Calu3 (cell line): ENCODE measurements around the gene GABPB1. TPM values are rescaled to one million over a fixed set of nuclear protein-coding genes. Genes with fewer than 3 reads are reported as not detected.

ENCODE experiments used
- BruUV-seq: library from RNA; stranded (reverse); fragments of 400-500 nt; replicated peaks from 2 replicates; lab custom pipeline; 2021; lab: Mats Ljungman, UMichigan
- CTCF ChIA-PET: fragments of 300-600 bp; sonication (Branson Sonifier 250); formaldehyde crosslinking; loops from one replicate; lab custom pipeline; 2022; ENCODE audit warnings: antibody characterized with exemption; lab: Charles Lee
- DNase-seq: peaks from one replicate; pipeline ENCODE4 v3.0.0; 2022
- H3K27ac Mint-ChIP-seq: one replicate; pipeline ENCODE4 v1.8.0; 2022; ENCODE audit warnings: mixed read lengths; ENCODE audit not compliant: unreplicated experiment
- H3K27me3 Mint-ChIP-seq: one replicate; pipeline ENCODE4 v1.8.0; 2022; ENCODE audit warnings: mixed read lengths; ENCODE audit not compliant: unreplicated experiment
- H3K36me3 Mint-ChIP-seq: one replicate; pipeline ENCODE4 v1.8.0; 2022; ENCODE audit warnings: mild to moderate bottlenecking, moderate library complexity, mixed read lengths; ENCODE audit not compliant: insufficient read depth, unreplicated experiment
- H3K4me1 Mint-ChIP-seq: one replicate; pipeline ENCODE4 v1.8.0; 2022; ENCODE audit warnings: mild to moderate bottlenecking, low read depth, mixed read lengths; ENCODE audit not compliant: unreplicated experiment
- H3K4me3 Mint-ChIP-seq: one replicate; pipeline ENCODE4 v1.8.0; 2022; ENCODE audit warnings: mild to moderate bottlenecking, low read depth, moderate library complexity, mixed read lengths; ENCODE audit not compliant: unreplicated experiment
- H3K9me3 Mint-ChIP-seq: one replicate; pipeline ENCODE4 v1.8.0; 2022; ENCODE audit warnings: low read depth, mixed read lengths; ENCODE audit not compliant: unreplicated experiment
- intact Hi-C: fragments of 100-400 bp; cut with micrococcal nuclease; formaldehyde crosslinking; loops from one replicate; pipeline ENCODE4 v1.10.0; 2022; ENCODE audit not compliant: unreplicated experiment
- total RNA-seq: library from RNA; stranded (reverse); gene quantifications from 2 replicates; pipeline ENCODE4 v1.2.3, GENCODE V29; 2022
- TF ChIP-seq, protein P1 (sequence below): fragments of 200-600 bp; IDR thresholded peaks from one replicate; pipeline ENCODE4 v1.8.0; 2022; ENCODE audit warnings: antibody characterized with exemption; ENCODE audit not compliant: unreplicated experiment

Gene GABPB1
- total RNA-seq, 1 experiment from 2014 or later: 33.0 TPM

DNA sequence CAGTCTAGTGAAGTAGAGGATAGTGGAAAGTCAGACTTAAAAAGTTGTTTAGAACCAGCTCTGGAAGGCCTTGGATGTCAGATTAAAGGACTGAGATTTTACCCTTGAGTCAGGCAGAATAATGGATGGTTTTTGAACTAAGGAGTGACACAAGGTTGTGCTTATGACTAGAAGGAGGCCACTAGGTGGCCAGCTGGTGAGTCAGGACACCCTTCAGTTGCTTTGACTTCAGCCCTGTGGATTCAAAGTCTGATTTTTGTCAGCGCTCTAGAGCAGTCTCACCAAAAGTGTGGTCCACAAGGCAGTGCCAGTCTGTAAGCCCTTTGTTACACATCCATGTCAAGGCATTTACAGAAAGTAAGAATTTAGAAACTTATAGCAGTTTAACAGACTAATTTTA, 3.8 kb upstream of the GABPB1 start:
- H3K4me3 Mint-ChIP-seq: no peak overlapping the region
- peak; percentile 36 for DNase-seq
- H3K27me3 Mint-ChIP-seq: no peaks in the 10 kb centered on the region
- CTCF ChIA-PET: no interaction called here
- intact Hi-C loops: loop anchor here (10.0 kb wide), 1 partner anchor 546 kb away; the partner anchor contains the start of gene AP4E1
- TF ChIP-seq, protein P1, sequence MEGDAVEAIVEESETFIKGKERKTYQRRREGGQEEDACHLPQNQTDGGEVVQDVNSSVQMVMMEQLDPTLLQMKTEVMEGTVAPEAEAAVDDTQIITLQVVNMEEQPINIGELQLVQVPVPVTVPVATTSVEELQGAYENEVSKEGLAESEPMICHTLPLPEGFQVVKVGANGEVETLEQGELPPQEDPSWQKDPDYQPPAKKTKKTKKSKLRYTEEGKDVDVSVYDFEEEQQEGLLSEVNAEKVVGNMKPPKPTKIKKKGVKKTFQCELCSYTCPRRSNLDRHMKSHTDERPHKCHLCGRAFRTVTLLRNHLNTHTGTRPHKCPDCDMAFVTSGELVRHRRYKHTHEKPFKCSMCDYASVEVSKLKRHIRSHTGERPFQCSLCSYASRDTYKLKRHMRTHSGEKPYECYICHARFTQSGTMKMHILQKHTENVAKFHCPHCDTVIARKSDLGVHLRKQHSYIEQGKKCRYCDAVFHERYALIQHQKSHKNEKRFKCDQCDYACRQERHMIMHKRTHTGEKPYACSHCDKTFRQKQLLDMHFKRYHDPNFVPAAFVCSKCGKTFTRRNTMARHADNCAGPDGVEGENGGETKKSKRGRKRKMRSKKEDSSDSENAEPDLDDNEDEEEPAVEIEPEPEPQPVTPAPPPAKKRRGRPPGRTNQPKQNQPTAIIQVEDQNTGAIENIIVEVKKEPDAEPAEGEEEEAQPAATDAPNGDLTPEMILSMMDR: peak; percentile 41
- no peak overlapping the region for H3K27ac Mint-ChIP-seq
- H3K36me3 Mint-ChIP-seq: peaks cover 52% of the 10 kb centered on the region
- BruUV-seq: no TSS peak
- no peaks in the 10 kb centered on the region for H3K9me3 Mint-ChIP-seq
- H3K4me1 Mint-ChIP-seq: peaks cover 20% of the 10 kb centered on the region

DNA sequence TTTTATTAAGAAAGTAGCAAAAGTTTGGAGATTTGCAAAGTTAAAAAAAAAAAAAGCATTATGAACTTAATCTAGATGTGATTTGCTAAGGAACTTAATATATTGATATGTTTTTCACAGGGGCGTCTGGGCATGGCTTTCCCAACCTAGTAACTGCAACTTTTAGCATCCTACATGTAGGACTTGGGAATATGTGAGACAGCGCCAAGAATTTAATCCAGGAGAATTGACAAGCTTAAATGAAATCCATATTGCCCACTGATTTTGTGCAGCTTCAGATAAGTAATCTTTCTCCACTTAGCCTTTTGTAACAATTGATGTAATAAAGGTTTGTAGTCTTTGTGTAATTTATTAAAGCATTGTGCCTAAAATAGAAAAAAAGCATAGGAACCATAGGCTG, 982 bp upstream of the GABPB1 start:
- Mint-ChIP-seq H3K4me3 (peak overlapping the region; percentile 71), H3K36me3 (peaks cover 56% of the 10 kb centered on the region), H3K27me3 (no peaks in the 10 kb centered on the region), H3K27ac (peak overlapping the region; percentile 64), H3K9me3 (no peaks in the 10 kb centered on the region), H3K4me1 (peaks cover 32% of the 10 kb centered on the region)
- no peak for DNase-seq
- no TSS peak for BruUV-seq
- CTCF ChIA-PET: interaction anchor here (1.6 kb wide), 1 partner anchor 173 kb away, joined by 4 read pairs; the partner anchor contains the start of gene SLC27A2
- intact Hi-C loops: loop anchor here (1.0 to 10.0 kb wide), 2 partner anchors 68 to 549 kb away; partner anchors contain the start of genes AP4E1 and USP8
- TF ChIP-seq, protein P1: no peak

DNA sequence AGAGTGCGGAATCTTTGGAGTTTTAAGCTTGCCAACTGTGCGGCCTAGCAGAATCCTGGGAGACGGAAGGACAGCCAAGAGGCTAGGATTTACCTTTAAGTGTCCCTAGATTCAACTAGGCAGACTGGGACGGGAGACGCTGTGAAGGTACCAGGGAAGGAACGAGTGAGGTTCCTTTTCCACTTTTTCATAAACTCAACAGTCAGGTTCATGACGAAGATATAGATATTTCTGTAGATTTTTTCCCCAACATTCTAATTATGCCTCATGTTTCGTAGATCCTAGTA, 564 bp upstream of the GABPB1 start:
- CTCF ChIA-PET: interaction anchor here (0.5 to 1.6 kb wide), 2 partner anchors 41 to 173 kb away, joined by 3 to 4 read pairs; partner anchors contain the start of gene SLC27A2
- peaks cover 56% of the 10 kb centered on the region for H3K36me3 Mint-ChIP-seq

DNA sequence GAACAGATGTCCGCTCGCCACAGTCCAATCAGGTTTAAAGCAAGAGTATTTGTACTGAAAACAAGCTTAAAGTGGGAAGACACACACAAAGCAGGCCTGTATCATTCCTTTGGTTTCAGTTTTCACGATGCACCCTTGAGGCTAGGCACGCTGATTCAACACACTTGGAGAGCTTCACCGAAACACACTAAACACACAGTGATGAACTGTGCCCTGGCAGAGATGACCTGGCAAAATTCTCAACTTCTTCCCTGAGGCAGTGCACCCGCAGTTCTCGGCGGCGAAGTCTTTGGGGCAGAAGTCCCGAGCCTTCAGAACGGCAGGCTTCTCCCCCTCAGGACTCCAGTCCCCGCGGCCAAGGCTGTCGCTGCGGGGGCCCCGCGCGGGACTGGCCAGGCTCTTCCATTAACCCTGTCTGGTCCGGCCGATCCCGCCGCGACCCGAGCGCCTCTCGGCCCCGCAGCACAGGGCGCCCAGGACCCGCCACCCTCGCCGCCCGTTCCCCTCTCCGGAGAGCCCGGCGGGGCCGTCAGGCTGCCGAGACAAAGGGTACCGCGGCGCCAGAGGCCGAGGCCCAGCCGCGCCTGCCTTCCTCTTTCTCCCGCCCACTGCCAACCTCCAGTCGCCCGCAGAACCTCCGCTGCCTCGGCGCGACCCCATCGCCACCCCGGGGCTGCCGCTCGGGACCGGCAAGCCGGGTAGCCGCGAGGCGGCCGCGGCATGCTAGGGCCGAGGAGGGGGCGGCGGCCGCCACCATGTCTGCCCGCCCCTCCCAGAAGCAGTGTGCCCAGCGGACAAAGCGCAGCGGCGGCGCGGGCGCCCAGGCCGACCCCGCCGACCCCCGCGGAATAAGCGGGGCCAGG, 792 bp downstream of the GABPB1 start:
- TF ChIP-seq, protein P1: no peak
- intact Hi-C loops: loop anchor here (10.0 kb wide), 1 partner anchor 551 kb away; the partner anchor contains the start of gene AP4E1
- Mint-ChIP-seq H3K9me3 (no peaks in the 10 kb centered on the region), H3K4me3 (peak overlapping the region; percentile 71), H3K27me3 (no peaks in the 10 kb centered on the region), H3K36me3 (peaks cover 56% of the 10 kb centered on the region), H3K27ac (peak overlapping the region; percentile 64), H3K4me1 (peaks cover 41% of the 10 kb centered on the region)
- CTCF ChIA-PET: interaction anchor here (0.5 to 1.6 kb wide), 4 partner anchors 14 to 269 kb away, joined by 3 to 4 read pairs (median 3); partner anchors contain the start of gene SLC27A2
- BruUV-seq: no TSS peak
- peak; percentile 51 for DNase-seq

More for the DNA sequence above, 564 bp upstream of the GABPB1 start:
- H3K4me3 Mint-ChIP-seq: peak overlapping the region; percentile 71
- H3K27ac Mint-ChIP-seq: peak overlapping the region; percentile 64
- H3K4me1 Mint-ChIP-seq: peaks cover 36% of the 10 kb centered on the region
- TF ChIP-seq, protein P1: no peak
- H3K9me3 Mint-ChIP-seq: no peaks in the 10 kb centered on the region
- H3K27me3 Mint-ChIP-seq: no peaks in the 10 kb centered on the region
- intact Hi-C loops: loop anchor here (1.0 to 10.0 kb wide), 2 partner anchors 69 to 549 kb away; partner anchors contain the start of genes AP4E1 and USP8
- BruUV-seq: TSS peak; percentile 79
- no peak for DNase-seq
